ENCODE results near the gene C16orf78.

The C16orf78 gene

GRCh38 chr16:49332589-49333258 is 40.9 kb upstream of the C16orf78 start:
- in situ Hi-C loops (cut with HindIII; ENCODE audit: low pct_ligation_motif_present, low sequenced_read_pairs) = no loop called here
- Histone ChIP-seq H3K4me3 (ENCODE audit: low read depth, low read length) (no peak overlapping the region), H3K36me3 (replicated peaks) (no peaks in the 10 kb centered on the region), H3K27ac (no peak overlapping the region), H3K27me3 (replicated peaks) (no peaks in the 10 kb centered on the region)
- TF ChIP-seq CTCF (IDR thresholded peaks at IDR 0.05; ENCODE audit: low read depth, low read length, missing control alignments) = no peak
- no peak for DNase-seq

- in situ Hi-C loops (cut with HindIII; ENCODE audit: low pct_ligation_motif_present, low sequenced_read_pairs) = no loop called here
- no peaks in the 10 kb centered on the region for H3K27me3 ChIP-seq (replicated peaks)
- no peak for DNase-seq
- no peak for TF ChIP-seq CTCF (IDR thresholded peaks at IDR 0.05; ENCODE audit: low read depth, low read length, missing control alignments)
- no peaks in the 10 kb centered on the region for H3K36me3 ChIP-seq (replicated peaks)
- no peak overlapping the region for H3K4me3 ChIP-seq (ENCODE audit: low read depth, low read length)
- H3K27ac ChIP-seq = no peak overlapping the region
Measured at GRCh38 chr16:49333259-49333597, 40.4 kb upstream of the C16orf78 start.

DNA sequence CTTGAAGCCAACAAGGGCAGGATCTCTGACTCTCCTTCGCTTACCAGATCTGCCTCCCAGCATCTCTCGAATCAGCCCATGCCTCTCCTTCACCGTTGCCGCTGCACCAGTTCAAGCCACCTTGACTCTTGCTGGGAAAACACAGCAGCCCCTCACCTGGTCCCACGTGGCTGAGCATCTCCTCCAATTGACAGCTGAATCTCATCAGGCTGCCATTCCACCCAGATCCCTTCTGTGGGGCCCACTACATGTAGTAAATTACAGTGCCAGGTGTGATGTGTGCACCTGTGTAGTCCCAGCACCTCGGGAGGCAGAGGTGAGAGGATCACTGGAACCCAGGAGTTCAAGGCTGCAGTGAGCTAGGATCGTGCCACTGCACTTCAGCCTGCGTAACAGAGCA is 37.8 kb upstream of the C16orf78 start:
- H3K36me3 ChIP-seq (replicated peaks) = no peaks in the 10 kb centered on the region
- no peak for DNase-seq
- no peaks in the 10 kb centered on the region for H3K27me3 ChIP-seq (replicated peaks)
- TF ChIP-seq CTCF (IDR thresholded peaks at IDR 0.05; ENCODE audit: low read depth, low read length, missing control alignments) = no peak
- no peak overlapping the region for H3K4me3 ChIP-seq (ENCODE audit: low read depth, low read length)
- in situ Hi-C loops (cut with HindIII; ENCODE audit: low pct_ligation_motif_present, low sequenced_read_pairs) = no loop called here
- H3K27ac ChIP-seq = no peak overlapping the region

- Histone ChIP-seq H3K27me3 (replicated peaks) (no peaks in the 10 kb centered on the region), H3K27ac (no peak overlapping the region), H3K4me3 (ENCODE audit: low read depth, low read length) (no peak overlapping the region), H3K36me3 (replicated peaks) (no peaks in the 10 kb centered on the region)
- DNase-seq = no peak
- TF ChIP-seq CTCF (IDR thresholded peaks at IDR 0.05; ENCODE audit: low read depth, low read length, missing control alignments) = no peak
- in situ Hi-C loops (cut with HindIII; ENCODE audit: low pct_ligation_motif_present, low sequenced_read_pairs) = no loop called here
Measured at GRCh38 chr16:49336581-49336980, 37.0 kb upstream of the C16orf78 start.

GRCh38 chr16:49337814-49338350 is 35.7 kb upstream of the C16orf78 start:
- Histone ChIP-seq H3K27me3 (replicated peaks) (no peaks in the 10 kb centered on the region), H3K27ac (no peak overlapping the region), H3K36me3 (replicated peaks) (no peaks in the 10 kb centered on the region), H3K4me3 (ENCODE audit: low read depth, low read length) (no peak overlapping the region)
- TF ChIP-seq CTCF (IDR thresholded peaks at IDR 0.05; ENCODE audit: low read depth, low read length, missing control alignments) = no peak
- DNase-seq = no peak
- in situ Hi-C loops (cut with HindIII; ENCODE audit: low pct_ligation_motif_present, low sequenced_read_pairs) = no loop called here

Data from brain microvascular endothelial cell (primary cell).